A549 treated with AZD9567 at 1 μM for 4 hours (cell line): ENCODE measurements around the gene ATP8B1. TPM values are rescaled to one million over a fixed set of nuclear protein-coding genes. Genes with fewer than 3 reads are reported as not detected.

Experiments
- total RNA-seq: library from RNA; stranded (reverse); fragments of 200-300 nt; extraction: Qiagen RNA extraction; gene quantifications from 5 replicates; pipeline ENCODE4 v1.2.3, GENCODE V29; 2022; ENCODE audit not compliant: insufficient read depth

Gene ATP8B1
- total RNA-seq: 5.8 to 7.8 TPM (median 6.7 TPM) in 5 replicates

DNA sequence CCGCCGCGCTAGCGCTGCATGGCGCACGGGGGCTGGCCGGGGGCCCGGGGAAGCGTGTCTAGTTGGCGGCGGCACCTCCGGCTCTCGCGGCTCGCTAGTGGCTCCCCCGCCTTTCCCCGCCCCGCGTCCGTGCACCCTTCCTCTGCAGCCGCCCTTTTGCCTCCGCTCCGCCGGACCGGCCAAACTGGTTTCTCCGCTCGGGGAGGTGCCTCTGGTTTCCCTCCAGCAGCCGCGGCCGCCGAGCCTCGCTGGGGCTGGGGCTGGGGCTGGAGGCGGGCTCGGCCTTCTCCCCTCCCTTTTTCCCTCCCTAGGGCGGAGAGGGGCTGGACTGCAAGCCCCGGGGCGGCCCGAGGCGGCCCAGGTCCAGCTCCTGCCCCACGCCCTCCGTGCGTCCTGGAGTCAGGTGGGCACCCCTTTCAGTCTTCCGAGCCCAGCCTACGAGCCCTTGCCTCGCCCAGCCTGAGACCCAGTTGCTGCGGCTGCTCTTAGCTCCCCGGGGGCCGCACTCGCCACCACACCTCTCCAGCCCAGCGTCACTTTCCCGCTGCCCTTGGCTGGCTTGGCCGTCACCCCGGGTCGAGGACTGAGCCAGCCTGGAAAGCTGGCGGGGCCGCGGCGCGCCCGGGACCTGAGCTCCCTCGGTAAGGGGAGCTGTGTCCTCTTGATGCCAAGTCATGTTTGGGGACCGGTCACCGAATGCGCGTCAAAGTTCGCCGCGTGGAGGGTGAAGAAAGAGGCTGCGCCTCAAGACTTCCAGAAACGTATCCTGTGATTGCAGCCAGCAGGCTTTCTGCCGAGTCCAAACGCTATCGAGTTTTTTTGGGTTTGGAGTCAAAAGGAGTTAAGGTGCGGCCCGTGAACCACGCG, at the start of gene ATP8B1:
Gene ATP8B1 (minus strand): TSS at position 213 of the 867 bp plus-strand sequence. CDS start 71,508 bp downstream, outside the sequence.

Other genes starting within 250 kb of the ATP8B1 start
- 35.9 to 49.1 TPM (median 41.5 TPM) in 5 replicates for gene FECH, start 216.6 kb downstream of the ATP8B1 start, total RNA-seq
- gene NARS1, start 181.5 kb downstream of the ATP8B1 start, total RNA-seq: 74.8 to 157 TPM (median 75.6 TPM) in 5 replicates
- 29.3 to 34.6 TPM (median 31.0 TPM) in 5 replicates for gene NEDD4L, start 240.9 kb upstream of the ATP8B1 start, total RNA-seq